Stimulated activated CD4-positive, alpha-beta T cell treated with anti-CD3 and anti-CD28 coated beads, TNF-alpha, amount 100 ng/mL, for 1 hour (primary cell): ENCODE measurements around the gene SUSD6.

Experiments used
- DNase-seq, 3 donors: peaks; one replicate each; pipeline ENCODE4 v3.0.0-alpha.2; 2020; ENCODE audit warnings: low read depth in 3 of 3, low spot score in 1 of 3

The SUSD6 gene

GRCh38 chr14:69755296-69755695 is 143.9 kb downstream of the SUSD6 start:
- no peak for DNase-seq

- no peak for DNase-seq
These were observed 144.4 kb downstream of the SUSD6 start for GRCh38 chr14:69755784-69756183.

GRCh38 chr14:69756298-69756697 is 144.9 kb downstream of the SUSD6 start:
- no peak for DNase-seq

GRCh38 chr14:69760810-69761209 is 149.4 kb downstream of the SUSD6 start:
- DNase-seq, result no peak

- no peak for DNase-seq
These were observed 152.5 kb downstream of the SUSD6 start for GRCh38 chr14:69763761-69764510.
